ENCODE measurements around the gene B3GAT3. TPM values are rescaled to one million over a fixed set of nuclear protein-coding genes. Genes with fewer than 3 reads are reported as not detected.
A peak's percentile ranks its signal among the peaks of the same experiment; 100 is the strongest.

The B3GAT3 gene
- total and polyA plus RNA-seq, 2 experiments from 2014 or later: 46.4 to 64.9 TPM

GRCh38 chr11:62580959-62581715 is 40.6 kb downstream of the B3GAT3 start:
- Histone ChIP-seq H3K9me3 (ENCODE audit: low read depth) (no peaks in the 10 kb centered on the region), H3K4me1 (ENCODE audit: low read depth) (no peaks in the 10 kb centered on the region), H3K36me3 (peaks cover 36% of the 10 kb centered on the region), H3K27ac (no peak overlapping the region), H3K27me3 (no peaks in the 10 kb centered on the region), H3K4me3 (no peak overlapping the region)
- no peak for DNase-seq (ENCODE audit: low read depth in 1 of 2, low spot score in 1 of 2)
- no peak for TF ChIP-seq CTCF (IDR thresholded peaks at IDR 0.05; ENCODE audit: low read depth, low read length)

GRCh38 chr11:62579252-62579651 is 42.5 kb downstream of the B3GAT3 start:
- Histone ChIP-seq H3K4me1 (ENCODE audit: low read depth) (peaks cover 5% of the 10 kb centered on the region), H3K27ac (no peak overlapping the region), H3K36me3 (peaks cover 27% of the 10 kb centered on the region), H3K4me3 (no peak overlapping the region), H3K27me3 (no peaks in the 10 kb centered on the region), H3K9me3 (ENCODE audit: low read depth) (no peaks in the 10 kb centered on the region)
- no peak for DNase-seq (ENCODE audit: low read depth in 1 of 2, low spot score in 1 of 2)
- TF ChIP-seq CTCF (IDR thresholded peaks at IDR 0.05; ENCODE audit: low read depth, low read length): no peak

GRCh38 chr11:62578541-62578940 is 43.2 kb downstream of the B3GAT3 start:
- H3K36me3 ChIP-seq: peaks cover 27% of the 10 kb centered on the region
- TF ChIP-seq CTCF (IDR thresholded peaks at IDR 0.05; ENCODE audit: low read depth, low read length): no peak
- no peak for DNase-seq (ENCODE audit: low read depth in 1 of 2, low spot score in 1 of 2)

GRCh38 chr11:62577046-62577714 is 44.6 kb downstream of the B3GAT3 start:
- Histone ChIP-seq H3K9me3 (ENCODE audit: low read depth) (no peaks in the 10 kb centered on the region), H3K36me3 (peaks cover 25% of the 10 kb centered on the region), H3K27ac (no peak overlapping the region), H3K4me1 (ENCODE audit: low read depth) (peaks cover 9% of the 10 kb centered on the region), H3K27me3 (no peaks in the 10 kb centered on the region), H3K4me3 (no peak overlapping the region)
- no peak for TF ChIP-seq CTCF (IDR thresholded peaks at IDR 0.05; ENCODE audit: low read depth, low read length)
- DNase-seq (ENCODE audit: low read depth in 1 of 2, low spot score in 1 of 2): peak in 1 of 2 donors; percentile 58

More at GRCh38 chr11:62578541-62578940, 43.2 kb downstream of the B3GAT3 start:
- Histone ChIP-seq H3K4me1 (ENCODE audit: low read depth) (peaks cover 5% of the 10 kb centered on the region), H3K27me3 (no peaks in the 10 kb centered on the region), H3K9me3 (ENCODE audit: low read depth) (no peaks in the 10 kb centered on the region), H3K4me3 (no peak overlapping the region), H3K27ac (no peak overlapping the region)

- H3K4me1 ChIP-seq (ENCODE audit: low read depth): peaks cover 9% of the 10 kb centered on the region
- H3K27ac ChIP-seq: no peak overlapping the region
- no peak for TF ChIP-seq CTCF (IDR thresholded peaks at IDR 0.05; ENCODE audit: low read depth, low read length)
- H3K36me3 ChIP-seq: peaks cover 36% of the 10 kb centered on the region
- DNase-seq (ENCODE audit: low read depth in 1 of 2, low spot score in 1 of 2): no peak
- no peak overlapping the region for H3K4me3 ChIP-seq
- no peaks in the 10 kb centered on the region for H3K9me3 ChIP-seq (ENCODE audit: low read depth)
- no peaks in the 10 kb centered on the region for H3K27me3 ChIP-seq
These were observed 45.9 kb downstream of the B3GAT3 start for GRCh38 chr11:62575837-62576236.
